ENCODE measurements around the gene RTL1.

The RTL1 gene

GRCh38 chr14:100864960-100865681 is 38.4 kb downstream of the RTL1 start:
- DNase-seq = no peak

GRCh38 chr14:100864206-100864605 is 39.3 kb downstream of the RTL1 start:
- no peak for DNase-seq

GRCh38 chr14:100862793-100863192 is 40.7 kb downstream of the RTL1 start:
- no peak for DNase-seq

GRCh38 chr14:100862277-100862676 is 41.2 kb downstream of the RTL1 start:
- no peak for DNase-seq

- no peak for DNase-seq
These were observed 41.6 kb downstream of the RTL1 start for GRCh38 chr14:100861937-100862247.

GRCh38 chr14:100861188-100861936 is 42.2 kb downstream of the RTL1 start:
- DNase-seq = no peak

GRCh38 chr14:100860556-100861187 is 42.9 kb downstream of the RTL1 start:
- no peak for DNase-seq

GRCh38 chr14:100859781-100860180 is 43.7 kb downstream of the RTL1 start:
- DNase-seq = no peak

- no peak for DNase-seq
These were observed 44.7 kb downstream of the RTL1 start for GRCh38 chr14:100858838-100859220.

GRCh38 chr14:100857923-100858837 is 45.3 kb downstream of the RTL1 start:
- DNase-seq = no peak

GRCh38 chr14:100857233-100857922 is 46.1 kb downstream of the RTL1 start:
- no peak for DNase-seq

- DNase-seq = no peak
These were observed 47.2 kb downstream of the RTL1 start for GRCh38 chr14:100856056-100856950.

GRCh38 chr14:100855256-100855930 is 48.1 kb downstream of the RTL1 start:
- DNase-seq = no peak

- no peak for DNase-seq
These were observed 49.1 kb downstream of the RTL1 start for GRCh38 chr14:100854435-100854834.

- no peak for DNase-seq
These were observed 51.4 kb downstream of the RTL1 start for GRCh38 chr14:100851946-100852620.

- no peak for DNase-seq
These were observed 52.0 kb downstream of the RTL1 start for GRCh38 chr14:100851586-100851916.

- peak; percentile 69 for DNase-seq
These were observed 52.5 kb downstream of the RTL1 start for GRCh38 chr14:100850841-100851585.

GRCh38 chr14:100849115-100849781 is 54.3 kb downstream of the RTL1 start:
- DNase-seq = no peak

- no peak for DNase-seq
These were observed 57.1 kb downstream of the RTL1 start for GRCh38 chr14:100846309-100846859.

Measured in effector CD8-positive, alpha-beta T cell (primary cell).